SK-N-SH treated with all-trans-retinoic acid at 6 μM for 48 hours (cell line): ENCODE measurements around the gene TTYH3.
A peak's percentile ranks its signal among the peaks of the same experiment; 100 is the strongest.

Experiments
- ATAC-seq: fragments of 200-7000 bp; cut with Tn5 transposase; 3 replicates; pipeline ENCODE4 v1.9.1; 2020; ENCODE audit warnings: mild to moderate bottlenecking, moderate library complexity
- BACH2 ChIP-seq: fragments of 250-450 bp; sonication (Bioruptor Pico); IDR thresholded peaks from 2 replicates; pipeline ENCODE4 v1.9.0; 2021; ENCODE audit warnings: mild to moderate bottlenecking, borderline replicate concordance
- CSDC2 ChIP-seq: fragments of 250-450 bp; sonication (Bioruptor Pico); IDR thresholded peaks from 2 replicates; pipeline ENCODE4 v1.5.0; 2020; ENCODE audit warnings: mild to moderate bottlenecking, moderate library complexity
- ISL1 ChIP-seq: fragments of 250-450 bp; sonication (Bioruptor Pico); IDR thresholded peaks from 2 replicates; pipeline ENCODE4 v2.1.2; 2022; ENCODE audit warnings: mild to moderate bottlenecking, moderate library complexity
- RARB ChIP-seq: fragments of 250-450 bp; sonication (Bioruptor Pico); IDR thresholded peaks from 2 replicates; pipeline ENCODE4 v1.8.0; 2021; ENCODE audit warnings: mild to moderate bottlenecking, moderate library complexity
- SNAI2 ChIP-seq: fragments of 250-450 bp; sonication (Bioruptor Pico); IDR thresholded peaks from 2 replicates; pipeline ENCODE4 v1.5.0; 2020; ENCODE audit warnings: mild to moderate bottlenecking, moderate library complexity
- TCF4 ChIP-seq: fragments of 250-450 bp; sonication (Bioruptor Pico); IDR thresholded peaks from 2 replicates; pipeline ENCODE4 v1.8.0; 2021; ENCODE audit warnings: mild to moderate bottlenecking, moderate library complexity, borderline replicate concordance
- TOX ChIP-seq: fragments of 250-450 bp; sonication (Bioruptor Pico); IDR thresholded peaks from 2 replicates; pipeline ENCODE4 v1.8.0; 2021; ENCODE audit warnings: mild to moderate bottlenecking, moderate library complexity, borderline replicate concordance
- ZC3H10 ChIP-seq: fragments of 250-450 bp; sonication (Bioruptor Pico); IDR thresholded peaks from 2 replicates; pipeline ENCODE4 v1.5.1; 2021; ENCODE audit warnings: mild to moderate bottlenecking, moderate library complexity
- ZFP3 ChIP-seq: fragments of 250-450 bp; sonication (Bioruptor Pico); IDR thresholded peaks from 2 replicates; pipeline ENCODE4 v1.5.0; 2020; ENCODE audit warnings: mild to moderate bottlenecking, moderate library complexity
- ZNF565 ChIP-seq: fragments of 450-650 bp; formaldehyde crosslinking; conservative IDR thresholded peaks from 2 replicates; pipeline ENCODE4 v1.5.0; 2020; ENCODE audit warnings: low read depth, mild to moderate bottlenecking, moderate library complexity
- ZNF70 ChIP-seq: fragments of 450-650 bp; formaldehyde crosslinking; IDR thresholded peaks from 2 replicates; pipeline ENCODE4 v1.5.0; 2020; ENCODE audit warnings: mild to moderate bottlenecking, moderate library complexity
- TF ChIP-seq, protein P1 (sequence below): fragments of 250-450 bp; sonication (Bioruptor Pico); IDR thresholded peaks from 2 replicates; pipeline ENCODE4 v1.5.1; 2020; ENCODE audit warnings: low read depth, mild to moderate bottlenecking, moderate library complexity
- TF ChIP-seq, protein P2 (sequence below): fragments of 250-450 bp; sonication (Bioruptor Pico); IDR thresholded peaks from 2 replicates; pipeline ENCODE4 v1.5.0; 2020; ENCODE audit warnings: mild to moderate bottlenecking, moderate library complexity
- TF ChIP-seq, protein P3 (sequence below): fragments of 250-450 bp; sonication (Bioruptor Pico); IDR thresholded peaks from 2 replicates; pipeline ENCODE4 v1.8.0; 2020; ENCODE audit warnings: mild to moderate bottlenecking, moderate library complexity, borderline replicate concordance
- TF ChIP-seq, protein P4 (sequence below): fragments of 250-450 bp; sonication (Bioruptor Pico); IDR thresholded peaks from 2 replicates; pipeline ENCODE4 v1.8.0; 2021; ENCODE audit warnings: low read depth, mild to moderate bottlenecking, moderate library complexity, borderline replicate concordance

The TTYH3 gene

DNA sequence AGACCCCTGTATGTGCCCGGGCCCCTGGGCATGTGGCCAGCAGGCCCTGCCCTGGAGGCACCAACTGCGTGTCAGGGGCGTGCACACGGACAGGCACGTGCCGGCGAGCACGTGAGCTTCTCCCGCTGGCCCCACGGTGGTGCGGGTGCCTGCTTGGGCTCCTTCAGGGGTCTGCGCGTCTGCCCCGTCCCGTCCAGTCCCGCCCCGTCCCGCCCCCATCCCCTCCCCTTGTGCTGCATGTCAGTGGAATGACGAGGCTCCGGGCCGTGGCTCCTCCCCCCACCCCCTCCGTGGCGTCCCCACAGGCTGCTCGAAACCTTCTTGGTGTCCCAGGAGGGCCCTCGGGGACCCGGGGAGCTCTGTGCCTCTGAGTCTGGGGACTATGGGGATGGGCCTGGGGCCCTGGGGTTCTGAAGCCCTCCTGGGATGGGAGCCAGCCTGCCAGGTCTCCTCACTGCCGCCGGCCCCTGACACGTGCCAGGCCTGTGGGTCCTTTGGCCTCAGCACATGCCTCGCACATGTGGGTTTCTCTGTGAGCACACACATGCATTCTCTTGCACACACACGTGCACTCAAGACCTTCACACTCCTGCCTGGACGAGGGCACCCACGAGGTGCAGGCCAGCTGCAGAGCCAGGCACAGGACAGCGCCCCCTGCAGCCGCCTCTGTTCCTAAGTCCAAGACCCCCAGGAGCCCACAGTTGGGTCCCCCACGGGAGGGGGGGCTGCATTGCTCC lies 28.7 kb downstream of the TTYH3 start:
- TF ChIP-seq ZC3H10 (no peak), ZFP3 (CRISPR knock-in tag) (peak; percentile 62; the same call in 1 of the 2 replicates)
- TF ChIP-seq, protein P1, sequence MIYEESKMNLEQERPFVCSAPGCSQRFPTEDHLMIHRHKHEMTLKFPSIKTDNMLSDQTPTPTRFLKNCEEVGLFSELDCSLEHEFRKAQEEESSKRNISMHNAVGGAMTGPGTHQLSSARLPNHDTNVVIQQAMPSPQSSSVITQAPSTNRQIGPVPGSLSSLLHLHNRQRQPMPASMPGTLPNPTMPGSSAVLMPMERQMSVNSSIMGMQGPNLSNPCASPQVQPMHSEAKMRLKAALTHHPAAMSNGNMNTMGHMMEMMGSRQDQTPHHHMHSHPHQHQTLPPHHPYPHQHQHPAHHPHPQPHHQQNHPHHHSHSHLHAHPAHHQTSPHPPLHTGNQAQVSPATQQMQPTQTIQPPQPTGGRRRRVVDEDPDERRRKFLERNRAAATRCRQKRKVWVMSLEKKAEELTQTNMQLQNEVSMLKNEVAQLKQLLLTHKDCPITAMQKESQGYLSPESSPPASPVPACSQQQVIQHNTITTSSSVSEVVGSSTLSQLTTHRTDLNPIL = no peak
- ATAC-seq = peak; percentile 3; the same call in 2 of the 3 replicates

DNA sequence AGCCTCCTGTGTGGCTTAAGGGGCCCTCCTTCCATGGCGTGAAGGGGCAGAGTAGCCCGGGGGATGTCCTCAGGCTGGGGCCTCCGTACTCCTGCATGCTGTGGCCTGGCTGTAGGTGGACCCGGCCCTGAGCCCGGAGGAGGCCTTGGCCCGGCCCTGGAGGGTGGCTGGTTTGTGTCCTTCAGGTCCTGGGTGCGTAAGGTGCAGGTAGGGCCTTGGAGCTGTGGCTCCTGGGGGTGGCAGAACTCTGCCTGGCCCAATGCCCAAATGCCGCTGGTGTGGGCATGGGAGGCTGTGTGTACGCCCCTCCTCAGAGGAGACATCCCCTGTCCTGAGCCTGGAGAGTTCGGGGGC lies 29.3 kb downstream of the TTYH3 start:
- peak; percentile 1; the same call in 2 of the 3 replicates for ATAC-seq
- TF ChIP-seq, protein P2, sequence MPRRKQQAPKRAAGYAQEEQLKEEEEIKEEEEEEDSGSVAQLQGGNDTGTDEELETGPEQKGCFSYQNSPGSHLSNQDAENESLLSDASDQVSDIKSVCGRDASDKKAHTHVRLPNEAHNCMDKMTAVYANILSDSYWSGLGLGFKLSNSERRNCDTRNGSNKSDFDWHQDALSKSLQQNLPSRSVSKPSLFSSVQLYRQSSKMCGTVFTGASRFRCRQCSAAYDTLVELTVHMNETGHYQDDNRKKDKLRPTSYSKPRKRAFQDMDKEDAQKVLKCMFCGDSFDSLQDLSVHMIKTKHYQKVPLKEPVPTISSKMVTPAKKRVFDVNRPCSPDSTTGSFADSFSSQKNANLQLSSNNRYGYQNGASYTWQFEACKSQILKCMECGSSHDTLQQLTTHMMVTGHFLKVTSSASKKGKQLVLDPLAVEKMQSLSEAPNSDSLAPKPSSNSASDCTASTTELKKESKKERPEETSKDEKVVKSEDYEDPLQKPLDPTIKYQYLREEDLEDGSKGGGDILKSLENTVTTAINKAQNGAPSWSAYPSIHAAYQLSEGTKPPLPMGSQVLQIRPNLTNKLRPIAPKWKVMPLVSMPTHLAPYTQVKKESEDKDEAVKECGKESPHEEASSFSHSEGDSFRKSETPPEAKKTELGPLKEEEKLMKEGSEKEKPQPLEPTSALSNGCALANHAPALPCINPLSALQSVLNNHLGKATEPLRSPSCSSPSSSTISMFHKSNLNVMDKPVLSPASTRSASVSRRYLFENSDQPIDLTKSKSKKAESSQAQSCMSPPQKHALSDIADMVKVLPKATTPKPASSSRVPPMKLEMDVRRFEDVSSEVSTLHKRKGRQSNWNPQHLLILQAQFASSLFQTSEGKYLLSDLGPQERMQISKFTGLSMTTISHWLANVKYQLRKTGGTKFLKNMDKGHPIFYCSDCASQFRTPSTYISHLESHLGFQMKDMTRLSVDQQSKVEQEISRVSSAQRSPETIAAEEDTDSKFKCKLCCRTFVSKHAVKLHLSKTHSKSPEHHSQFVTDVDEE (CRISPR knock-in tag) = no peak
- no peak for TF ChIP-seq ZC3H10
- no peak for TF ChIP-seq TCF4
- TF ChIP-seq SNAI2 (CRISPR knock-in tag) = no peak
- TF ChIP-seq, protein P3, sequence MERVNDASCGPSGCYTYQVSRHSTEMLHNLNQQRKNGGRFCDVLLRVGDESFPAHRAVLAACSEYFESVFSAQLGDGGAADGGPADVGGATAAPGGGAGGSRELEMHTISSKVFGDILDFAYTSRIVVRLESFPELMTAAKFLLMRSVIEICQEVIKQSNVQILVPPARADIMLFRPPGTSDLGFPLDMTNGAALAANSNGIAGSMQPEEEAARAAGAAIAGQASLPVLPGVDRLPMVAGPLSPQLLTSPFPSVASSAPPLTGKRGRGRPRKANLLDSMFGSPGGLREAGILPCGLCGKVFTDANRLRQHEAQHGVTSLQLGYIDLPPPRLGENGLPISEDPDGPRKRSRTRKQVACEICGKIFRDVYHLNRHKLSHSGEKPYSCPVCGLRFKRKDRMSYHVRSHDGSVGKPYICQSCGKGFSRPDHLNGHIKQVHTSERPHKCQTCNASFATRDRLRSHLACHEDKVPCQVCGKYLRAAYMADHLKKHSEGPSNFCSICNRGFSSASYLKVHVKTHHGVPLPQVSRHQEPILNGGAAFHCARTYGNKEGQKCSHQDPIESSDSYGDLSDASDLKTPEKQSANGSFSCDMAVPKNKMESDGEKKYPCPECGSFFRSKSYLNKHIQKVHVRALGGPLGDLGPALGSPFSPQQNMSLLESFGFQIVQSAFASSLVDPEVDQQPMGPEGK = no peak
- no peak for TF ChIP-seq BACH2 (CRISPR knock-in tag)
- TF ChIP-seq CSDC2 (CRISPR knock-in tag) = no peak

DNA sequence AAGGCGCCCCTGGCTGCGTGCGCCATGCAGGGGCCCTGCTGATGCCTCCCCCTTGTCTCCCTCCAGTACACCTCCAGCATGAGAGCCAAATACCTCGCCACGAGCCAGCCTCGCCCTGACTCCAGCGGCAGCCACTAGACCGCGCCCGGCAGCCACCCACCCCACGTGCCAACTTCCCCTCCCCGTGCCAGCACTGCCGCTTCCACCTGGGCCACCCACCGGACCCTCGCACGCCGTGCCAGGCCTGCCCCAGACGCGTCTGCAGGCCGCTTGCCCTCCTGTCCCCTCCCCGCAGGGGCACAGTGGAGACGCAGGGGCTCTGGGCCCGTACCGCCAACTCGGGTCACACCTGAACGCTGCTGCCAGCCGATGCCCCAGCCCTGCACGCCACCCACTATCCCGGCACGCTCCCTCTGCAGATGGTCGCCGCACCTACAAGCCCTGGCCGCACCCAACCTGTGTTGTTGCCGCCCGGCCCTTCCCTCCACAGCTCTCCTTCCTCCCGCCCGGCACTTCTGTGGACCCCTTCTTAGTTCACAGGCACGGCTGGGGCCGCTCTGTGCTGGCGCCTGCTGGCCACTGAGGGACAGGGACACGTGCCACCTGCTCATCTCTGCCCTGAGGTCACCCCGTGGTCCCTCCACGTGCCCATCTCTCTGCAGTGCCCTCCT lies 30.0 kb downstream of the TTYH3 start:
- no peak for ATAC-seq

More for the DNA sequence above, 30.0 kb downstream of the TTYH3 start:
- TF ChIP-seq ZNF565 = no peak
- TF ChIP-seq ISL1 (CRISPR knock-in tag) = no peak
- no peak for TF ChIP-seq ZC3H10
- TF ChIP-seq BACH2 (CRISPR knock-in tag) = no peak
- no peak for TF ChIP-seq RARB (CRISPR knock-in tag)
- TF ChIP-seq ZFP3 (CRISPR knock-in tag) = no peak
- TF ChIP-seq, protein P3 = no peak
- TF ChIP-seq TOX = no peak
- TF ChIP-seq SNAI2 (CRISPR knock-in tag) = no peak
- no peak for TF ChIP-seq ZNF70 (CRISPR knock-in tag)
- TF ChIP-seq, protein P4, sequence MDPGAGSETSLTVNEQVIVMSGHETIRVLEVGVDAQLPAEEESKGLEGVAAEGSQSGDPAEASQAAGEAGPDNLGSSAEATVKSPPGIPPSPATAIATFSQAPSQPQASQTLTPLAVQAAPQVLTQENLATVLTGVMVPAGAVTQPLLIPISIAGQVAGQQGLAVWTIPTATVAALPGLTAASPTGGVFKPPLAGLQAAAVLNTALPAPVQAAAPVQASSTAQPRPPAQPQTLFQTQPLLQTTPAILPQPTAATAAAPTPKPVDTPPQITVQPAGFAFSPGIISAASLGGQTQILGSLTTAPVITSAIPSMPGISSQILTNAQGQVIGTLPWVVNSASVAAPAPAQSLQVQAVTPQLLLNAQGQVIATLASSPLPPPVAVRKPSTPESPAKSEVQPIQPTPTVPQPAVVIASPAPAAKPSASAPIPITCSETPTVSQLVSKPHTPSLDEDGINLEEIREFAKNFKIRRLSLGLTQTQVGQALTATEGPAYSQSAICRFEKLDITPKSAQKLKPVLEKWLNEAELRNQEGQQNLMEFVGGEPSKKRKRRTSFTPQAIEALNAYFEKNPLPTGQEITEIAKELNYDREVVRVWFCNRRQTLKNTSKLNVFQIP (CRISPR knock-in tag) = no peak
